Neural cell (in vitro differentiated cells): ENCODE data around the gene DBX2. TPM values are rescaled to one million over a fixed set of nuclear protein-coding genes. Genes with fewer than 3 reads are reported as not detected.

Experiments used
- H2AFZ ChIP-seq: fragments of 200-600, 300-800 bp; sonication (generic), shearing (Covaris generic); 2 replicates; pipeline ENCODE4 v1.6.0; 2014; ENCODE audit warnings: low read depth, mild to moderate bottlenecking, antibody characterized with exemption, low read length, moderate library complexity
- H3F3A ChIP-seq: fragments of 200-600 bp; shearing (Covaris generic); 2 replicates; pipeline ENCODE4 v1.6.1; 2016; ENCODE audit warnings: mild to moderate bottlenecking, moderate library complexity, mixed read lengths, antibody characterized with exemption, low read length; ENCODE audit not compliant: insufficient read depth, poor library complexity, severe bottlenecking
- H3K27ac ChIP-seq: fragments of 200-600, 300-800 bp; sonication (generic), shearing (Covaris generic); 2 replicates; pipeline ENCODE4 v1.5.1; 2014; ENCODE audit warnings: mild to moderate bottlenecking, low read length, moderate library complexity
- H3K27me3 ChIP-seq: fragments of 300-800, 200-600 bp; sonication (generic), shearing (Covaris generic); 2 replicates; pipeline ENCODE4 v1.6.0; 2014; ENCODE audit warnings: mild to moderate bottlenecking, low read depth, low read length, moderate library complexity; ENCODE audit not compliant: insufficient read depth
- H3K36me3 ChIP-seq: fragments of 300-800, 200-600 bp; sonication (generic), shearing (Covaris generic); 2 replicates; pipeline ENCODE4 v1.5.1; 2014; ENCODE audit warnings: mild to moderate bottlenecking, antibody characterized with exemption, low read length, moderate library complexity; ENCODE audit not compliant: insufficient read depth
- H3K4me2 ChIP-seq: fragments of 300-800, 200-600 bp; sonication (generic), shearing (Covaris generic); 2 replicates; pipeline ENCODE4 v1.6.0; 2014; ENCODE audit warnings: mild to moderate bottlenecking, low read length
- H3K4me3 ChIP-seq: fragments of 300-800, 200-600 bp; sonication (generic), shearing (Covaris generic); 2 replicates; pipeline ENCODE4 v1.5.1; 2014; ENCODE audit warnings: mild to moderate bottlenecking, low read length, moderate library complexity
- H3K79me2 ChIP-seq: fragments of 200-600 bp; shearing (Covaris generic); replicated peaks from 2 replicates; pipeline ENCODE4 v1.6.0; 2014; ENCODE audit warnings: mild to moderate bottlenecking, low read length, moderate library complexity; ENCODE audit not compliant: insufficient read depth
- H3K9ac ChIP-seq: fragments of 300-800, 200-600 bp; sonication (generic), shearing (Covaris generic); 2 replicates; pipeline ENCODE4 v1.6.1; 2016; ENCODE audit warnings: mild to moderate bottlenecking, low read length, mixed read lengths
- H3K9me2 ChIP-seq: fragments of 200-600 bp; shearing (Covaris generic); 2 replicates; pipeline ENCODE4 v1.6.1; 2016; ENCODE audit warnings: mild to moderate bottlenecking, low read length, mixed read lengths; ENCODE audit not compliant: insufficient read depth
- H3K9me3 ChIP-seq: fragments of 200-600, 300-800 bp; sonication (generic), shearing (Covaris generic); 2 replicates; pipeline ENCODE4 v1.6.1; 2016; ENCODE audit warnings: mild to moderate bottlenecking, mixed run types, low read length, moderate library complexity, mixed read lengths
- H4K20me1 ChIP-seq: fragments of 200-600 bp; shearing (Covaris generic); 2 replicates; pipeline ENCODE4 v1.6.1; 2016; ENCODE audit warnings: mild to moderate bottlenecking, mixed run types; ENCODE audit not compliant: insufficient read depth
- EP300 ChIP-seq: fragments of 450-650 bp; conservative IDR thresholded peaks from 2 replicates; pipeline ENCODE4 v1.6.1; 2014; ENCODE audit warnings: antibody characterized with exemption, mild to moderate bottlenecking, moderate library complexity; ENCODE audit not compliant: poor library complexity, severe bottlenecking
- EZH2 ChIP-seq: fragments of 200-600, 300-800 bp; shearing (Covaris generic), sonication (generic); IDR thresholded peaks from 2 replicates; pipeline ENCODE4 v1.6.1; 2014; ENCODE audit warnings: antibody characterized with exemption, low read length, borderline replicate concordance, mild to moderate bottlenecking; ENCODE audit not compliant: insufficient read depth, poor library complexity, severe bottlenecking
- MXI1 ChIP-seq: fragments of 450-650 bp; conservative IDR thresholded peaks from 2 replicates; pipeline ENCODE4 v1.6.1; 2014; ENCODE audit warnings: antibody characterized with exemption, mild to moderate bottlenecking; ENCODE audit not compliant: poor library complexity, severe bottlenecking
- POLR2AphosphoS5 ChIP-seq: IDR thresholded peaks from 2 replicates; pipeline ENCODE4 v1.6.1; 2012
- RAD21 ChIP-seq: fragments of 450-650 bp; conservative IDR thresholded peaks from 2 replicates; pipeline ENCODE4 v1.6.1; 2014; ENCODE audit warnings: antibody characterized with exemption, mild to moderate bottlenecking, moderate library complexity
- REST ChIP-seq: IDR thresholded peaks from 2 replicates; pipeline ENCODE4 v1.6.1; 2012; ENCODE audit warnings: borderline replicate concordance
- SMC3 ChIP-seq: fragments of 450-650 bp; conservative IDR thresholded peaks from 2 replicates; pipeline ENCODE4 v1.6.1; 2014; ENCODE audit warnings: antibody characterized with exemption, mild to moderate bottlenecking, moderate library complexity; ENCODE audit not compliant: poor library complexity
- TAF1 ChIP-seq: IDR thresholded peaks from 2 replicates; pipeline ENCODE4 v1.6.1; 2012; ENCODE audit warnings: low read depth
- polyA plus RNA-seq: library from polyadenylated mRNA; depleted of rRNA; stranded (reverse); fragments of >200 nt; gene quantifications from 2 replicates; pipeline ENCODE4 v1.2.3, GENCODE V29; 2014
- TF ChIP-seq, protein P1 (sequence below): fragments of 450-650 bp; IDR thresholded peaks from 2 replicates; pipeline ENCODE4 v1.5.1; 2014; ENCODE audit warnings: antibody characterized with exemption, mild to moderate bottlenecking, moderate library complexity; ENCODE audit not compliant: poor library complexity, severe bottlenecking

The DBX2 gene
- polyA plus RNA-seq, 1 donor from 2014 or later: 0.07 TPM

DNA sequence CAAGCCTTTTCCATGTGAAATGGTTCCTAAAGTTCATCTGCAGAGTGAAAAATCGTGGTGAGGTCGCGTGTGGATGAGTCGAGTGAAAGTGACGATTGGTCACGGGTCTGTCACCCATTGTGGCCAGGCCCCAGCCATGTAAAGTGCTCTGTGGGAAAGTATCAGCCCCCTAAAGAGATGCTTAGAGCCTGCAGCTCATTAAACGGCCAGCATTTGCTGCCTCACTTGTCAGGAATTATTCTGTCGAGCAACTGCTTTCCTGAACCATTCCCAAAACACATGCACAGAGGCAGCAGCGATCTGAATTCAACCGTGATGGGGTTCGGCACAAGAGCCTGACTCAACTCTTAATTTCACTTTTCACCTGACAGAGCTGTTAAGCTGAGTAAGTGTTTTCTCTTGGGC is 16.0 kb downstream of the DBX2 start:
- Histone ChIP-seq H3K27ac (no peak overlapping the region), H3F3A (no peaks in the 10 kb centered on the region), H3K9me3 (no peaks in the 10 kb centered on the region), H2AFZ (no peak overlapping the region), H3K27me3 (no peaks in the 10 kb centered on the region), H3K4me3 (no peak overlapping the region), H3K36me3 (no peaks in the 10 kb centered on the region), H3K79me2 (no peaks in the 10 kb centered on the region), H3K9me2 (no peaks in the 10 kb centered on the region), H4K20me1 (no peaks in the 10 kb centered on the region), H3K9ac (no peak overlapping the region), H3K4me2 (no peak overlapping the region)
- no peak for TF ChIP-seq TAF1

DNA sequence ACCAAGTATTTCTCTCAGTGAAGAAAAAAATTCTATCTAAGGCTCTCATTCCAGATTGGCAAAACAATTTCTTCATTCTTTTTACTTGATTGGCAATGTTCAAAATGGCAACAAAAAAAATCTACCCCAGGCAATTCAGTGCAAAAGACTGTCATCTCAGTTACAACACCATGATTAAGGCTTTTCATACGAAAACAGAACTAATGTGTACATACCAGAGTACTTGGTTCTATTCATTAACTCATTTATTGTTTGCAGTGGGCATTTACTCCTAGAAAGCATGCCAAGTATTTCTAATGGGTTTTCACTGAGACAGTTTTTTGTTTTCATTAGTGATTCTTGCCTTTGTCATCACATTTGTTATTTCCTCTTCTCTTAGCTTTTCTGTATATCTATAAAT is 33.0 kb downstream of the DBX2 start:
- TF ChIP-seq, protein P1, sequence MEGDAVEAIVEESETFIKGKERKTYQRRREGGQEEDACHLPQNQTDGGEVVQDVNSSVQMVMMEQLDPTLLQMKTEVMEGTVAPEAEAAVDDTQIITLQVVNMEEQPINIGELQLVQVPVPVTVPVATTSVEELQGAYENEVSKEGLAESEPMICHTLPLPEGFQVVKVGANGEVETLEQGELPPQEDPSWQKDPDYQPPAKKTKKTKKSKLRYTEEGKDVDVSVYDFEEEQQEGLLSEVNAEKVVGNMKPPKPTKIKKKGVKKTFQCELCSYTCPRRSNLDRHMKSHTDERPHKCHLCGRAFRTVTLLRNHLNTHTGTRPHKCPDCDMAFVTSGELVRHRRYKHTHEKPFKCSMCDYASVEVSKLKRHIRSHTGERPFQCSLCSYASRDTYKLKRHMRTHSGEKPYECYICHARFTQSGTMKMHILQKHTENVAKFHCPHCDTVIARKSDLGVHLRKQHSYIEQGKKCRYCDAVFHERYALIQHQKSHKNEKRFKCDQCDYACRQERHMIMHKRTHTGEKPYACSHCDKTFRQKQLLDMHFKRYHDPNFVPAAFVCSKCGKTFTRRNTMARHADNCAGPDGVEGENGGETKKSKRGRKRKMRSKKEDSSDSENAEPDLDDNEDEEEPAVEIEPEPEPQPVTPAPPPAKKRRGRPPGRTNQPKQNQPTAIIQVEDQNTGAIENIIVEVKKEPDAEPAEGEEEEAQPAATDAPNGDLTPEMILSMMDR: no peak
- TF ChIP-seq EZH2 (no peak), RAD21 (no peak), EP300 (no peak), SMC3 (no peak), REST (no peak), MXI1 (no peak), POLR2AphosphoS5 (no peak), TAF1 (no peak)
- Histone ChIP-seq H3K27ac (no peak overlapping the region), H3K9ac (no peak overlapping the region), H3K27me3 (no peaks in the 10 kb centered on the region), H3K4me2 (no peak overlapping the region), H3K9me3 (no peaks in the 10 kb centered on the region), H3K36me3 (no peaks in the 10 kb centered on the region), H3K9me2 (no peaks in the 10 kb centered on the region), H3F3A (no peaks in the 10 kb centered on the region), H4K20me1 (no peaks in the 10 kb centered on the region), H3K4me3 (no peak overlapping the region), H3K79me2 (no peaks in the 10 kb centered on the region), H2AFZ (no peak overlapping the region)

- Histone ChIP-seq H3K27ac (no peak overlapping the region), H3K4me3 (no peak overlapping the region), H3K9me3 (no peaks in the 10 kb centered on the region), H2AFZ (no peak overlapping the region), H3K4me2 (no peak overlapping the region), H3K9me2 (no peaks in the 10 kb centered on the region), H3F3A (no peaks in the 10 kb centered on the region), H3K36me3 (no peaks in the 10 kb centered on the region), H3K79me2 (no peaks in the 10 kb centered on the region), H3K27me3 (no peaks in the 10 kb centered on the region), H4K20me1 (no peaks in the 10 kb centered on the region), H3K9ac (no peak overlapping the region)
- TF ChIP-seq RAD21: no peak
- TF ChIP-seq SMC3: no peak
Observed at GRCh38 chr12:45014396-45014795, 36.5 kb downstream of the DBX2 start.
